ENCODE data around the gene EDN3.
"Not testable (repeated sequence)": the region's sequence is repeated elsewhere in the genome, so short reads cannot be mapped to it uniquely, and the experiment has no call there.

EDN3 gene

DNA sequence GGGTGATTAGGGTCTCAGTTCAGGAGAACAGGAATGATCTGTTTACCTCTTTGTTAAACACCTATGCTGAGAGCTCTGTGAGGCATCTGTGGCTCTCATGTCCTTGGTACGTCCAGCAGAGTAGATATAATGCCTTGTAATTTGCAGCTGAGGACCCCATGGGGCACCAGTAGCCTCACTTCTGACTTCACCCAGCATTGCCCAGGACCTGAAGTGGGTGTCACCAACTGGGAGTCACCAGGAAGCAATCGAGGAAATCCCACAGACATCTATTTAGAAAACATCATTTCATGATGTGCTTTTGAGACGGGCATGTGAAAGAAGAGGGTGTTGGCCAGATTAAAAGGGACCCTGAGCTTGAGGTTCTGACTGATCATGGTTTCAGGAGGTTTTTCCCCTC, 8.8 kb downstream of the EDN3 start:
- DNase-seq, result no peak

DNA sequence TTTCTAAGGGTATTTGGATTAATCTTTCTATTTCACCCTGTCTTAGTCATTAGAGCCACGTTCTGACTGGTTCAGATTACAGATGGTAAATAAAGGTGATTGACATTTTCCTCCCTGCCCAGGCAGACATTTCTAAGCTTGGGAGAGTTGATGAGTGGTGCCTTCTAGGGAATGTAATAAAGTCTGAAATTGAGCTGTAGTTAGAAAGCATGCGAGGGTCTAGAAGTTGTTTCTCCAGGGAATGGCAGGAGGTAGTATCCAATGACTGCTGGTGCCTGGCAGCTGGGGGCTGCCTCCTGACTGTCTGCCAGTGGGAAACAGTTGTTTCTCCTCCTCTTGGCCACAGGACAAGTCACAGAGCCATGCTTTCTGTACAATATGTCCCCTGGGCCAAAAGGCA, 14.6 kb downstream of the EDN3 start:
- DNase-seq, result no peak

DNA sequence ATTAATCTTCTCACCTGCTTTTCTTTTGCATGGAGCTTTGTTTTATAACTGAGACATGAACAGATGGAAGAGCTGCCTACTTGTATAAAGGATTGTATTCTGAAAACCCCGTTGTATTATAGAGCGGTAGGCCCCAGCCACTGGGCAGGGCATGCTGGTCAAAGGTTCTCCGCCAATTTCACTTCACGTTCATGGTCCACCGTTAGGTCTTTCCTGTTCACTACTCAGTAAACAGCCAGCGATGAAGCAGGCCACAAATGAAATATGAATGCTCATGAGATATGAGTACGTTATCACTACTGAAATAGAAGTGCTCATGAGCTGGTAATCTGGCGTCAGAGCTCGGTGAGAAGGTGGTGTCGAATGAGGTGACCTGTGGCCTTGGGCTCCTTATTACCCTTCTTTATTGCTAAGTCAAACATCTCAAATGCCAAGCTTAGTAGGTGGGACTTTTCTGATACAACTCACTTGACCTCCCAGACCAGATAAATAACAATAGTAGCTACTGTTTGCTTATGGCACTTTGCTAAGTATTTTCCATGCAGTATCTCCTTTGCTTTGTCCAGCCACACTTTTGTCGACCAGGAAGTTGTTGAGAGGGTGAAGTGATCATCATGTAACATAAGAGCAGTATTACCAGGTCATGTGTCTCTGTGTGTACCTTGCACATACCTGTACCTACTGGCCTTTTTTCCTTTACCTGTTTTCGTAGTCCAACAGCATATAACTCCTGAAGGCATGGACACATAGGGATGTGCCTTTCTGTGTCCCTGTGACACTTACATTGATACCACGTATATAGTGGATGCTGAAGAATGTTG, 16.7 kb downstream of the EDN3 start:
- no peak for DNase-seq

DNA sequence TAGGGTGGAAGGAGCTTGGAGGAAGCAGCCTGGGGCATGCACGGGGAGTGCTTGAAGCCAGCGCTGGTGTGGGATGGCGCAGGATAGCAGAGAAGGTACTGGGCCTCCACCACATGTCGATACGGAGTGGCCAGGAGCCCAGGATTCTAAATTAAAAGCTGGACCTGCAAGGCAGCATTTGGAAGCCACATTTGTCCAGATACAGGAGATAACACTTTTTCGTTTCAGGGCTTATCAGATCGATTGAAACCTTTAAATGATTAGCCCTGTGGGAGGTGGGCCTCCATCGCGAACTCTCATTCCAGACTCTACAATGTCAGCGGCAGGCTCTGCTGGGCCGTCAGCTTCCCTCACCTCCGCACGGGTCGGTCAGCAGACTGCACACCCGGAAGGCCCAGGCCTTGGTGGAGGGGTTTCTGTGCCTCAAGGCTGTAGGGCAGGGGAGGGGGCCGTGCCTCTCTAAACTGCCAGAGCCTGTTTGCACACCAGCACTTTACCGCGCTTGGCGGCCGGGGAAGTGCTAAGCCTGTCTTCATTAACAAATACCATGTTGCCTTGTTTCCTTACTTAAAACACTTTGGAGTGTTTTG, 17.9 kb downstream of the EDN3 start:
- DNase-seq, result no peak

DNA sequence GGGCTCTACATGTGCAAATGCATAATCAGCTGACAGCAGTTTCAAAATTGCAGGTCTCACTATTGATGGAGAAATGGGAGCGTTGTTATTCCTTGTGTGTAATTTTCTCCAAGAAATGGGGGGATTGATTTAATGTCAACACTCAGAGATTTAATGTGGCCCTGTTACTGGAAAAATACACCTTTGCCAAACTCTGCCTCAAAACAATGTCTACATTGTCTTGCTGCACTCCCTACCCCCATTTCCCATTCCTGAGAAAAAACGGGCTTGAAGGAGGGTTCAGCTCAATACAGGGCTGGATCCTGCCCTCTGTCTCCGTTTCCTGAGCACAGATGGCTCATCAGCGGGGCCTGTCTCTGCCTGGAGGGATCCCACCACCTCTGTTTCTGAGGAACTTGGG, 18.4 kb downstream of the EDN3 start:
- no peak for DNase-seq

DNA sequence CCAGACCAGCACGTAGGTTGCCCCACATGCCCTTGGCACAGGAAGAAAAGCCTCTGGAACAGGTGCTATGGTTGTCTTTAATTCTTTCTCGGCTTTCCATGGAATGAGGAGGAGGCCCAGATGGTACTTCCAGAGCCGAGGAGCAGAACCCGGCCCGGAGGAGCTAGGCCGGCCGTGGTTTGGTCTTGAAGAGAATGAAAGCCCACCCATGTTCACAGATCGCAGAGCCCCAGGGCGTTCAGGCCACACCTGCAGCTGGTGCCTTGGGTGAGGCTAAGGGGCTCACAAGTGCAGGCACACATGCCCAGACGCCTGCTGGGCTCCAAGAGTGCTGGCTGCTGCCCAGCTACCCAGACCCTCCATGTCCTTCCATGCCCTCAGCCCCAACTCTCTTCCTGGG, 20.0 kb downstream of the EDN3 start:
- DNase-seq, result no peak

DNA sequence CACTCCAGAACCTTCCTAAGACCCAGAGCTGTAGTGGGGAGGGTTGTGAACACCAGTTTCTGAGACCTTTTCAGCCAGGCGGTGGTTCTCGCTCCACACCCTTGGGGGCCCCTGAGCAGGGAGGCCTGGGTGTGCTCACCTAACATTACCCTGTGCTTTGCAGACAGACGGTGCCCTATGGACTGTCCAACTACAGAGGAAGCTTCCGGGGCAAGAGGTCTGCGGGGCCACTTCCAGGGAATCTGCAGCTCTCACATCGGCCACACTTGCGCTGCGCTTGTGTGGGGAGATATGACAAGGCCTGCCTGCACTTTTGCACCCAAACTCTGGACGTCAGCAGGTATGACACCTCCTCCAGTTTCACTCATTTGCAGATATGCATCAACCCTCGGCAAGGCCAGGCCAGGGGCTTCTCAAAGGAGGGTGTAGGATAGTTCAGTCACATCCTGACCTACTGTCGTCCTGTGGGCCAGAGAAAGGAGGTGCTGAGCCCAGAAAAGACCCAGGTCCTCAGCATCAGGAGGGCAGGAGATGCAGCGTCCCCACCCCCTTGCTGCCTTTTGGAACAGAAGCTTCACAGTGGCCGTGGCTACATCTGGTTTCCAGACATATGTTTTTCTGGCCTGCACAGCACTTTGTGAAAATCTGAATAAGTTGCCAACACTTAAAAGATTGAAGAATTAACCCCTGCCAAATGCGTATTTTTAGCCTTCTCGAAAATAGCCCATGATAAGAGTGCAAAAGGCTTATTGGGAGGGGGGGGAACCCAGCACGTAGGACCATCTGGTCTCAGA, 20.6 kb downstream of the EDN3 start:
- no peak for DNase-seq

DNA sequence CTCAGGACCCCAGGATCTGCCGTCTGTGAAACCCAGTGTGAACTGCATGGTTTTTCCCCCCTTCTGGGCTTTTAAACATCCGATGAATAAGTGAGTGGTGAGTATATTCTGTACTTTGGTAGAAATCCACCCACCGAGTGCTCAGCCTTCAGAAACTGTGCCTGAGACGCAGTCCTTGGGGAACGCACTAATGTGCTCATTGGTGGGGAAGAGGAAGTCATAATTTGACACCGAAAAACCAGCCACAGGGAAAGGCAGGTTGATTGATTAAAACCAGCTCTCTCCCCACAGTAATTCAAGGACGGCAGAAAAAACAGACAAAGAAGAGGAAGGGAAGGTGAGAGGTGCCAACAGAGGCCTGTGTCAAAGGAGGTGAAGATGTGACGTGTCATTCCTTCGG, 21.7 kb downstream of the EDN3 start:
- DNase-seq, result no peak

DNA sequence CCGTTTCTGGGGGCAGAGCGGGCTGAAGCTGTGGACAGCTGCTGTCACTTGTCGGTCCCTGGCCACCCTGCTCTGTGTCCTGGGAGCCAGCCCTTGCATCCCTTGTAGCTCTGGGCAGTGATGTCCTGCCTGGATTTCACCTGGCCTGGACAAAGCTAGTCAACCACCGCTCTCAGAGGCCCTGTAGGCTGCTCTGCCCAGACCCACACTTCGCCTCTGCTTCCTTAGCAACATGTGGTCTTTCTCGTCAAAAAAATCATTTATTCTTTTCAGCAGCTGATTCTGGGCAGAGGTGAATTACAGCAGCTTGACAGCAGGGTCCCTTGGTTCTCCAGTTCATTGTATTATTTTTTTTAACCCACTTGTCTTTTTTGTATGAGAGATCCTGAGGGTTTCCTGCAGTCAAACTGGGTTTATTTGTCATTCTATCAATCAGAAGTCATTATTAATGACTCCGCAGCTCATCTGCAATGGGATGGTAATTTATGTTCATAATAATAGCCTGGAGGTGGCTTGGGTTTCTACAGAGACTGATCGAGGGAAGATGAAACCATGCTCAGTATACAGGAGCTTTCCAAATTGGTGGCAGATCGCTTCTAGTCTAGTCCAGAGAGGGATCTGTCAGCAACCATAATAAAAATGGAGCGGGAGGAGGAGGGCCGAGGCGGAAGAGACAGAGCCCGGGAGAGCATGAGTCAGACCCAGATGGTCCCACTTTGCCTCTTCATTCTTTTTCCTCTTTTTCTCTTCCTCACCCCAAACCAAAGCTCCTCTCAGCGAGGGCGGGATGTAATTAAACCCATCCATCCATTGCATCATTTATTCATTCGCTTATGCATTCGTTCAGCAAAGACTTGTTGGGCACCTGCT, 22.4 kb downstream of the EDN3 start:
- DNase-seq, result no peak

DNA sequence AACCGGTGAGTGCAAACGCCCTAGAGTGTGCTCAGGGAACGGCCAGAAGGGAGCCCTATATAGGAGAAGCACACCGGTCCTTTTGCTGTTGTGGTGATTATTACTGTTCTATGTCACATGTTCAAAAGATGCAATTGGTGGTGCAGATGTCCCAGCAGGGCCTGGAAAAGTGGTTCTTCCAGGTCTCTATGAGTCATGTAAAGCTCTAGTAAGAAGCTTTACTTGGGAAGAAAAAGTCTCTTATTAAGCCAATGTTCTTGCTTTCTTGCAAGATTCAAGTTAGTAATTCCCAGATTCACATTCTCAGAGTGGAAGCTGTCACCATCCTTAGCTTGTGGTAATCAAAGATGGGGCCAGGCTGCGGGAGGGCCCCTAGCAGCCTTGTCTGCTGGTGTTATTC, 23.3 kb downstream of the EDN3 start:
- no peak for DNase-seq

DNA sequence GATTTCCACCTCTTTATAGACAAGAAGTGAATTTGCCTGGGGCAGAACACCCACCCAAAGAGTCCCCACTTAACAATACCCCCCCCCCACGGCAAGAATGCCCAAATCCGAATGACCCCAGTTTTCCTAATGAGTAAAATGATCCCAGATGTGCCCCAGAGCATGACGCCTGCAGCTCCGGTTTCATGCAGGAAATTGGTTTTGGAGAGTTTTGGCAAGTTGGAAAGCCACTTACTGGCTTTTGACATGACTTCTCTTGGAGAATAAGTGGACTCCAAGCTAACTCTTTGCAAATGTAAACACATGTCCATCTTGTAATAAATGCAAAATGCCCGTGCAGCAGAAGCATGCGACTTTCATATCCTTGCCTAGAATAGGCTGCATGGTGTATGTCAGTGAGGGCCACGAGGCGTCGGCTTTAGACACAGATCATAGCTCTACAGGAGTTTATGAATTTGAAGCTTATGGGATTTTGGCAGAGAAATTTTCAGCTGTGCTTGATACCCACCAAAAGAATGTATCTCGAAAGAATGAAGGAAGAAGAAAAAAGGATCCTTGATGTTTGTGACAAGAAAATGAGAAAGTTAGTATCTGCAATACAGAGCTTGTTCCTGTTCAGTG, 24.2 kb downstream of the EDN3 start:
- DNase-seq, result no peak

DNA sequence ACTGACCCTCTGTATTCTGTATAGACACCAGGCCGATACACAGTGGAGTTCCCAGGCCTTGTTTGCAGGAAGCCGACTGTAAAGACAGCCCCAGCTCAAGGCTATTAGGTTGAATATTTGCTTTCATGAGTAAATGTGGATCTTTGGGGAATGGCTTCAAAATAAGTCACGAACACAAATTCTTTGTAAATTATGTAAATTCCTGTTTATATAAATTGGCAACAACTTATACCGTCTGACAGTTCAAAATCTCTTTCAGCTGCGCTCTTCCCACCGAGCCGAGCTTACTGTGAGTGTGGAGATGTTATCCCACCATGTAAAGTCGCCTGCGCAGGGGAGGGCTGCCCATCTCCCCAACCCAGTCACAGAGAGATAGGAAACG, 24.7 kb downstream of the EDN3 start:
- no peak for DNase-seq

DNA sequence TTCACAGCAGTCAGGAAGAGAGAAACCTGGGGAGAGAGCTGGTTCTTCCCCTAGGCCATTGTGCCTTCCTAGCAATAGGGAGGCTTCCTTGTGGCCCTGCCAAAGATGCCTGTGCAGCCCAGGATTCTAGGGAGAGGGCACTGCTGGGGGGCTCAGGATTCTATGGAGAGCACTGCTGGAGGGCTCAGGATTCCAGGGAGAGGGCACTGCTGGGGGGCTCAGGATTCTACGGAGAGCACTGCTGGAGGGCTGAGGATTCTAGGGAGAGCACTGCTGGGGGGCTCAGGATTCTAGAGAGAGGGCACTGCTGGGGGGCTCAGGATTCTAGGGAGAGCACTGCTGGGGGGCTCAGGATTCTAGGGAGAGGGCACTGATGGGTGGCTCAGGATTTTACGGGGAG, 25.8 kb downstream of the EDN3 start:
- DNase-seq, result no peak

DNA sequence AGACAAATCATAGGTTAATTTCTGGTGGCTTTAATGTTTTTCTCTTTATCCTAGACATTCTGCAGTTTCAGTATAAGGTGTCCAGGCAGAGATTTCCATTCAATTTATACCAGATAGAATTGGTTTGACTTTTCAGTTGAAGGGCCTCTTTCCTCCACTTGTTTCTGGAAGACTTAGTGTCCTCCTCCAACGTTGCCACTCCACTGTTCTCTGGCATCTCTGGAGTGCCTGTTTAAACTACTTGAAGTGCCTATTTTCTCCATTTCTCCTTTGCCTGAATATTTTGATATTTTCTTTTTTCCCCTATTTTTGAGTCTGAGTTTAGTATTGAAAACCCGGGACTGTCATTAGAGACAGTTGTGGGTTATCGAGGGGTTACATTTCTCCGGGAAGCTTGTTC, 27.7 kb downstream of the EDN3 start:
- DNase-seq, result no peak

DNA sequence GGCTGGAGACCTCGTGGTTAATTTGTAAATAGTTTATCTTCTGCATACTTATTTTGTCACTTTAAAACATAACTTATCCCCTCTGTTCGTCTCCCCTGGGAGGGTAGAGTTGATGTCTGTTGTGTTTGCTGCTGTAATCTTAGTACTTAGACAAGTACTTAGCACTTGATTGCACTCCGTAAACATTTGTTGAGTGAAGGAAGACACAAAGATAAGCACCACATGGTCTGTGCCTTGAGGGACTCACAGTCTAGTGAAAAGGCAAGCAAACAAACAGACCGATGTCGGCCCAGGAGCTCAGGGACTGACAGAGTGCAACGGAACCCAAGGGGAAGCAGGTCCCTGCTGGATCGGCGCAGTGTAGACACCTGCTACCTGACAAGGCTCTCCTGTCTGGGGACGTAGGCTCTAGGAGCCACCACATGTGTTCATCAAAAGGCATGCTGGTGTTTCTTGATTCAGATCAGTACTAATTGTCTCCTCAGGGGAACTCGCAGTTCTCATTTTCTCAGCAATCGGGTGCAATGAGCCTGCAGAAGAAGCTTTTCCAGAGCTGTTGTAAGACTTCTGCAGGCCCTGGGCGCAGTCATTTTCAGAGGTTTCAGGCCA, 31.4 kb downstream of the EDN3 start:
- no peak for DNase-seq

DNA sequence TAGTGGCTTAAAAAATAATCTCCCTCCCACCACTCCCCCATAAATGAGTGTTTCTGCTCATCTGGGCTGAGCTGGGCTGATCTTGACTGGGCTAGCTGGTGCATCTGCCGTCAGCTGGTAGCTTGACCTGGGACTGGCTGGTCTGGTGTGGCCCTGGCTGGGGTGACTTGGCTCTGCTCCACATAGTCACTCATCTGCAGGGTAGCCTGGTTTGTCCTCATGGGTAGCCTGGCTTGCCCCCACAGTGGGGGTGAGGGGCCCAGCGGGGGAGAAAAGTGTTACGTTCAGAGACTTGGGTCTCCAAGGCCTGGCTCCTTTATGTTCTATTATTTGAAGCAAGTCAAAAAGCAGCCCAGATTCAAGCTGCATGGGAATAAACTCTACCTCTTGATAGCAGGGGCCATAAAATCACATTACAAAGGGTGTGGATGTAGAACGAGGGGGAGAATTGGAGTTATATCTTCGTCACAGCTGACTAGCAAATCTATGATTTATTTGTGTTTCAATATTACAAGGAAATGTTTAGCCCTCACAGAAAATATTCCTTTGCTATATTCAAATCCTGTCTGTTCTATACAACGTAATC, 32.9 kb downstream of the EDN3 start:
- DNase-seq, result no peak

DNA sequence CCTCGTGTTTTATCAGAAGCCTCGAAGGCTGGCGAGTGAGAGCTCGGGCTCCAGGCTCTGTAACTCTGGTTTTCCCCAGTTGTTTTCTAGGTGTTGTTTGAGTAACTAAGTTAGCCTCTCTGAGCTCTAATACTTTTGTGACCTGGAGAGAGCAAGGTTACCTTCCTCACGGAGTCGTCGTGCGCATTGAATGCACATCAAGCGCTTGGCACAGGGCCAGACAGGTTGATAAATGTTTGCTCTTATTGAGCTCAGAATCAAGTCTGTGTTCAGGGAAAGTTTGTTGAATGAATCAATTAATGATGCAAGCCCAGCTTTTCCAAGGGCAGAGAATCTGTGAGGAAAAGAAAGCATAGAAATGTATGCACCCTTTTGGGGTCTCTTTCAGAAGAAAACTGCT, 33.5 kb downstream of the EDN3 start:
- no peak for DNase-seq

DNA sequence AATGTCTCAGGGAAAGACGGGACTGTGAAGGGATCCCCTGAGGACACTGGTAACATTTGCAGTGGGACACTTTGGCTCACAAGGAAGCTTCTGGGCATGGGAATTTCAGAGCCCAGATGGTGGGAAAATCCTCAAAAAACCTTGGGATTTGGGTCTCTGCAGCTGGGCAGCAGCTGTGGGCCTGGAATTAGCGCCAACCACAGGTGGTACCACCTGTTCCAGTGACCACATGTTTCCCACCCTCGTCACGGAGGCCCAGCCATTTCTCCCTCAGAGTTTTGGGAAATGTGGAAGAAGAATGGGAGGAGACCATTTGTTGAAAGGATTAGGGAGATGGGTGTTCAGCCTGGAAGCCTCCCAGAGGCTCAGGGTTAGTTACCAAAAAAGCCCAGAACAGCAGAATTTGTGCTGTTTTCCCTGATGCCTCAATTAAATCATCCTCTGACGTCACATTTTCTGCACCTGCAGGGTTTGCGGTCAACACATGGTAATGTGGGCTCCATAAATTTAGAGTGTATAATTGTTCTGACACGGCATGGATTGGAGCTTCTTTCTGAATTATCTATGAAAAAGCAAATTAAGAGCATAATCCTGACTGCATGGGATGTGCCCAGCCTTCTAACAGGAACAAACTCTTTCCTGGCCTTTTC, 34.4 kb downstream of the EDN3 start:
- no peak for DNase-seq

DNA sequence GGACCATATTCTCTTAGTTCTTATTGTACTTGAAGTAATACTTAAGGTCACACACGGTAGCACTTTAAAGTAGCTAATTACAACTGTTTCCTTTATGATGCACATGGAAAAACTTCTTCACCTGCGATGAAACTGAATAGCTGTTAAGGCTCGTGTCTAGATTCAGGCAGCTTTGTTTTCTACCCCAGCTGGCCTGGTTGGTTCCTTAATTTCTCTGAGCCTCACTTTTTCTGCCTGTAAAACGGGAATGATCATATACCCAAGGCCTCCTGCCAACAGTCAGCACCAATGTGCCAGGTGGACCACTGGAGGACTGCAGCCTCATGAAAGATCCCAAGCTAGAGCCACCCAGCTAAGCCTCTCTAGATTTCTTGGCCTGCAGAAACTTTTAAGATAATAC, 35.0 kb downstream of the EDN3 start:
- no peak for DNase-seq

DNA sequence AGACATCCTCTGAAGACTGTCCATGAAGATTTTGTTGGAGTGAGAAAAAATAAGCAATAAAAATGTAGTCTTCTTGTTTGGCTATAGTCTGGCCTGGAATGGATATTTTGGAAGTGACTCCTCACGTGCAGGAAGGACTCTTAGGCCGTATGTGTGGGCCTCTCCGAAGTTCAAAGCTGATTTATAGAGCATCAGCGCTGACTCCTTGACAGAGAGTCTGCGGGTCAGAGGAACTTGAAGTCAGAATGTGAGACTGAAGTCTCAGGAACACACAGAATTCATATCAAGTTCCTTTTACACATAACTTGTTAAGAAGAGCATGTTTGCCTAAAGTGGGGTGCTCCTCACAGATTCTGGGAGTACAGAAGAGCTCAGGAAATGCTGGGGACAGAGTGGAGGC, 36.1 kb downstream of the EDN3 start:
- DNase-seq, result no peak

DNA sequence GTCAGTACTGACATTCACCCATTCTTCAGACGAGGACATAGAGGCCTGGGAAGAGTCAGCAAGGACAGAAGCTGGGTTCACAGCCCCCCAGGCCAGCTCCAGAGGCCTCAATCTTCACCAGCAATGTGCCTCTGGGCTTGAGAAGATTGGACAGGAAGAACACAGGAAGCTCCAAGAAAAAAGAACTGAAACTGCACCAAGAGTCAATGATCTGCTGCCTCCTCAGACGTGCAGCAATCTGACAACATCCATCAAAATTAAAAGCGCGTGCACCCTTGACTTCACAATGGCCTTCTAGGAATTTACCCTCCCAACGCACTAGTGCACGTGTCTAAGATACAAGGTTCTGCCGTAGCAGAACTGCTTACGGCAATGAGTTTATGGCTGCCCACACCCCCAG, 38.0 kb downstream of the EDN3 start:
- DNase-seq, result not testable (repeated sequence)

Measured in activated CD4-positive, alpha-beta T cell treated with anti-CD3 and anti-CD28 coated beads, Interleukin-2, amount 50 U/mL, for 4 hours (primary cell).